ENCODE results near the gene C19orf47.
"Not testable (repeated sequence)": the region's sequence is repeated elsewhere in the genome, so short reads cannot be mapped to it uniquely, and the experiment has no call there.

The C19orf47 gene

DNA sequence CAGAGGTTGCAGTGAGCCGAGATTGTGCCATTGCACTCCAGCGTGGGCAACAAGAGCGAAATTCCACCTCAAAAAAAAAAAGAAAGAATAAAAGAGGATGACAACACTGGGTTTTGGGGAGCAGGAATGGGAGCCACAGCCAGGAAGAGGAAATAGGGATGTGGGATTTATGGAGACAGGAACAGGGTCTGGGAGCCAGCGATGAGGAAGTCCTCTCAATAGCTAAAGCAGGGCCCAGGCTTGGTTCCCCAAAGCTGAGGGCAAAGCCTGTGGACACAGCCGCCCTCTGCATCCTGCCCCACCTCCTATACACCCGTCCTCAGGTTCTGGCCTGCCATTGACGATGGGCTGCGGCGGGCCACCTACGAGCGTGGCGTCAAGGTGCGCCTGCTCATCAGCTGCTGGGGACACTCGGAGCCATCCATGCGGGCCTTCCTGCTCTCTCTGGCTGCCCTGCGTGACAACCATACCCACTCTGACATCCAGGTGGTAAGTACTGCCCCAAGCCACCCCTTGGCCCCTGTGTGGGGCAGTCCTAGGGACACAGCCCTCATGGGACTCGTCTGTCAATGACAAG is 28.2 kb upstream of the C19orf47 start:
- DNase-seq (ENCODE audit: low spot score), result no peak

DNA sequence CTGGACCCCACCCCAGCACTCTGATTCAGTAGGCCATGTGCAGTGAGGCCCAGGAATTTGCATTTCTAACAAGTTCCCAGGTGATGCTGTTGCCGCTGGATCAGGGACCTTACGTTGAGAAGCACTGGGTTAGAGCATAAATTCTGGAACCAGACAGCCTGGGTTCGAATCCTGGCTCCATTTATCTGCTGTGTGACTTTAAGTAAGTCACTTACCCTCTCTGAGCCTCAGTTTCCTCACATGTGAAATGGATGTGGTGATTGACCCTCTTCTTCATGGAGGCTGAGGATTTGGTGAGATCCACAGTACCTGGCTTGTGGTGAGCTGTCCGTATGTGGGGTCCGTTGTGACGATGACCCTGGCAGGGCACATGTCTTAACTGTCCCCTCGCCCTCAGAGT is 25.9 kb upstream of the C19orf47 start:
- no peak for DNase-seq (ENCODE audit: low spot score)

- DNase-seq (ENCODE audit: low spot score), result no peak
Measured at GRCh38 chr19:40371802-40372122, 23.6 kb upstream of the C19orf47 start.

- DNase-seq (ENCODE audit: low spot score), result no peak
Measured at GRCh38 chr19:40370997-40371801, 23.0 kb upstream of the C19orf47 start.

DNA sequence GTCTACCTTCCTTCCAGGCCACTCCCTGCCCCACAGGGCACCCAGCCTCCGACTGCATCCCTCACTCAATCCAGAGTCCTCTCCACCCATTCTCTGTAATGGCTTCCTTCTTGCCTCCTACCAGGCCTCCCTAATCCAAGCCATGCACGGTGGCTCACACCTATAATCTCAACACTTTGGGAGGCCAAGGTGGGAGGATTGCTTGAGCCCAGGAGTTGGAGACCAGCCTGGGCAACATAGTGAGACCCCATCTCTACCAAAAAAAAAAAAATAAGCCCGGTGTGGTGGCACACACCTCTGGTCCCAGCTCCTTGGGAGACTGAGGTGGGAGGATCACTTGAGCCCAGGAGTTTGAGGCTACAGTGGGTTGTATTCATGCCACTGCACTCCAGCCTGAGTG is 22.1 kb upstream of the C19orf47 start:
- DNase-seq (ENCODE audit: low spot score), result not testable (repeated sequence)

DNA sequence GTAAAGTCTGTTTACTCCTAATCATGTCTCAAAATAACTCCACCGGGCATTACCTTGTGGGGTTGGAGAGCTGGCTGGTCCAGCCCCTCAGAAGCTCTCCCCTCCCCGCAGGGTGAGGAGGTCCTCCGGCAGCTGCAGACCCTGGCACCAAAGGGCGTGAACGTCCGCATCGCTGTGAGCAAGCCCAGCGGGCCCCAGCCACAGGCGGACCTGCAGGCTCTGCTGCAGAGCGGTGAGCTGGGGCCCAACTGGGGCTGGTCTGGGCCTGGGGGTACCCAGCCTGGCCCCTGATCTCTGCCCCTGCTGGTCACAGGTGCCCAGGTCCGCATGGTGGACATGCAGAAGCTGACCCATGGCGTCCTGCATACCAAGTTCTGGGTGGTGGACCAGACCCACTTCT is 21.6 kb upstream of the C19orf47 start:
- DNase-seq (ENCODE audit: low spot score), result no peak

- no peak for DNase-seq (ENCODE audit: low spot score)
Measured at GRCh38 chr19:40367577-40368434, 19.6 kb upstream of the C19orf47 start.

- DNase-seq (ENCODE audit: low spot score), result no peak
Measured at GRCh38 chr19:40366697-40367561, 18.7 kb upstream of the C19orf47 start.

DNA sequence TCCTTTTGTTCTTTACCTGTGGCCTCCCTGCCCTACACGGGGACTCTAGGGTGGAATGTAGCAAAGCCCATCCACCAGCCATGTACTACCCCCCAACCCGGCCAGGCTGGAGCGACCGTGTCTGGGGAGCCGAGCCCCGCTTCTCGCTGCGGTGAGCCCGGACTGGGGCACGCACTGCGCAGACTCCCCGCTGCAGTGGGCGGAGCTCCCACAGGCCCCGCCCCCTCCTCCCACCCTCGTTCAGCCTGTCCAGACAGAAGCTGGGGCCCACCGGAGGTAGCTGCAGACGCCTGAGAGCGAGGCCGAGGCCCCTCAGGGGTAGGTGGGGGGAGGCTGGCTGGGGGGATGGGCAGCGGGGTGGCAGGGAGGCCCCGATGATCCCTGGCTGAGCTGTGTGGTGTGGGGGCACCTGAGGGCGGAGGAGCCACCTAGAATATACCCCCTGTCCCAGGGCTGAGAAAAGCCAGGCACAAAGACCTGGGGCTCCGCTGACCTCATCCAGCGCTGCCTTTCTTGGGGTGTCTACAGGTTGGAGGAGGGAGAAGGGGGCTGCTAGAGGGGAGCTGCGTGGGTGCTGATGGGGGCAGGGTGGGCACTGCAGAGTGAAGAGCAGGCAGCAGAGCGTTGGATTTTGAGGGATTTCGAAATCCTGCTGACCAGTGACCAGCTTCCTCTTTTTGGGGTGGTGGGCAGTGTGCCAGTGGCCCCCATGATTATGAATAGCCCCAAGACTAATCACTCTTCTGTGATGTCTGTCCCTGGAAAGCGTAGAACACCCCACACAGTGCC is 17.6 kb upstream of the C19orf47 start:
- peak; percentile 86 for DNase-seq (ENCODE audit: low spot score)

DNA sequence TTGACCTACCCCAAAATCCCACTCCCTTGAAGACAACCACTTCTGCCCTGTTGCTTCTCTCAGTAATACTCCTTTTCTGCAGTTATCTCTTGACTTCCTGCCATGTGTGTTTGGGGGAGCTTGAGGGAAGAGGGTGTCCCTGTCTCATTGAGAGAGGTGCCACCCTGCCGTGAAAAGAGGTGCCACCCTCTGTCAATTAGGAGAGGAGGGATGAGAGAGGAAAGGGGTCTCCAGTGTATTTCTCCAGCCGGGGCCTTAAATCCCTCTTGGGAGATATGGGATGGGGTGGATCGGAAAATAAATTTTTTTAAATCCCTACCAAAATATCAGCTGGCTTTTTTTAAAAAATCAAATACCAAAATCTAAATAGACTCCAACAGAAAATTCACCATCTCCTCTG is 16.8 kb upstream of the C19orf47 start:
- no peak for DNase-seq (ENCODE audit: low spot score)

- DNase-seq (ENCODE audit: low spot score), result no peak
Measured at GRCh38 chr19:40363069-40363468, 14.9 kb upstream of the C19orf47 start.

DNA sequence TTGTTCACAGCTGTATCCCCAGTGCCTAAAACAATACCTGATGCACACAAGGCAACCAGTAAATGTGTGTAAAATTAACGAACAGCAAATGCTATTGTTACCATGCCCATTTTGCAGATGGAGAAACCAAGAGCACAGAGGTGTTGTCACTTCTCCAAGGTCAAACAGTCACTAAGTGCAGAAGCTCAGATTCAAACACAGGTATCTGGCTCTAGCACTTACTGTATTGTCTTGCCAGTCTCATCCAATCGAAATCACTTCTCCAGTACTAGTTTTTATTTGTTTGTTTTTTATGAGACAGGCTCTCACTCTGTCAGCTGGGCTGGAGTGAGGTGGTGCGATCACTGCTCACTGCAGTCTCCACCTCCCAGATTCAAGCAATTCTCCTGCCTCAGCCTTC is 14.0 kb upstream of the C19orf47 start:
- no peak for DNase-seq (ENCODE audit: low spot score)

DNA sequence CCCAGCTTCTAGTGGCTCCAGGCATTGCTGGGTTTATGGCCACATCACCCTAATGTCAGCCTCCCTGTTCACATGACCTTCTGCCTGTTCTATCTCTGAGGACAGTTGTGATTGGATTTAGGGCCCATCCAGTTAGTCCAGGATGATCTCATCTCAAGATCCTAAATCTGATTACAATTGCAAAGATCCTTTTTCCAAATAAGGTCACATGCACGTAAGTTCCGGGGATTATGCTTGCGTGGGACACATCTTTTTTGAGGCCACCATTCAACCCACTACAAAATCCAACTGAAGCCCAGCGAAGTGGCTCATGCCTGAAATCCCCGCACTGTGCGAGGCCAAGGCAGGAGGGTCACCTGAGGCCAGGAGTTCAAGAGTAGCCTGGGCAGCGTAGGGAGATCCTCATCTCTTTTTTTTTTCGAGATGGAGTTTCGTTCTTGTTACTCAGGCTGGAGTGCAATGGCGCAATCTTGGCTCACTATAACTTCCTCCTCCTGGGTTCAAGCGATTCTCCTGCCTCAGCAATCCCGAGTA is 12.6 kb upstream of the C19orf47 start:
- no peak for DNase-seq (ENCODE audit: low spot score)

GRCh38 chr19:40360020-40360707 is 12.0 kb upstream of the C19orf47 start:
- DNase-seq (ENCODE audit: low spot score), result no peak

DNA sequence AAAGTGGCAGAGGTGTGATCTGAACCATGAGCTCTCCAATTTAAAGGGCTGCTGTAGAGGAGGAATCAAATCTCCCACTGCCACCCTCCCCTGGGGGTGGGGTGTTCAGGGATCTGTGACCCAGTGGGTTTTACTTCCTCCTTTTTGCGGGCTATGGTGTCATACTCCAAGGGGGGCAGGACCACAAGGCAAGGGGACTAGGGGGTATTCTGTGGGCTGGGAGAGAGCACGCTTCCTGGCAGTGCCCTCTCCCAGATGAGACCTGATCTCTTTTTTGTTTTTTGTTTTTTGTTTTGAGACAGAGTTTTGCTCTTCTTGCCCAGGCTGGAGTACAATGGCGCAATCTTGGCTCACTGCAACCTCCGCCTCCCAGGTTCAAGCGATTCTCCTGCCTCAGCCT is 10.6 kb upstream of the C19orf47 start:
- no peak for DNase-seq (ENCODE audit: low spot score)

- DNase-seq (ENCODE audit: low spot score), result no peak
Measured at GRCh38 chr19:40357640-40358039, 9.4 kb upstream of the C19orf47 start.

- DNase-seq (ENCODE audit: low spot score), result no peak
Measured at GRCh38 chr19:40356681-40357595, 8.7 kb upstream of the C19orf47 start.

- DNase-seq (ENCODE audit: low spot score), result no peak
Measured at GRCh38 chr19:40355975-40356680, 7.9 kb upstream of the C19orf47 start.

Measured in AG20443 (cell line).